GM21619 (cell line): ENCODE results near the gene EPHB1.

Experiments
- ATAC-seq: cut with Tn5 transposase; IDR thresholded peaks from one replicate; pipeline ENCODE4 v1.9.1; 2021; ENCODE audit not compliant: unreplicated experiment

The EPHB1 gene

GRCh38 chr3:134794950-134795745 is at the start of gene EPHB1:
Gene EPHB1, plus strand, starts transcription at chr3:134795260.
- ATAC-seq: peak; percentile 81

DNA sequence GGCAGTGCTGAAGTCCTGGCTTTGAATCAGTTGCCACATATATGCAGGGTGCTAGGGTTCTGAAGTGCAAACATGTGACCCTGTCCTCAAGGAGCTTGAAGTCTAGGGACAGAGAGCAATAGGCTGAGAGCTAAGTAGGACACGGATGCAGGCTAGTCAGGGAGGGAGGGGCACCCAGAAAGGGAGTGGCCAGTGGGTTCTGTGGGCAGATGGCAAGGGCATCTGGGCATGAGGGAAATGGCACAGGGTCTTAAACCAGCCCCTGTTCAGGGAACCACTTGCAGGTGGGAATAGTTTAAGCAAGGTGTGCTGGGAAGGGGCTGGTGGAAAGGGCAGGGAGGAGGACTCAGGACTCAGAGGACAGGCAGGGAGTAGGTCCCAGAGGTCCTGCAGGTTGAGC is 46.4 kb upstream of the EPHB1 start:
- no peak for ATAC-seq

- ATAC-seq: no peak
Measured at GRCh38 chr3:134749174-134749573, 45.9 kb upstream of the EPHB1 start.

DNA sequence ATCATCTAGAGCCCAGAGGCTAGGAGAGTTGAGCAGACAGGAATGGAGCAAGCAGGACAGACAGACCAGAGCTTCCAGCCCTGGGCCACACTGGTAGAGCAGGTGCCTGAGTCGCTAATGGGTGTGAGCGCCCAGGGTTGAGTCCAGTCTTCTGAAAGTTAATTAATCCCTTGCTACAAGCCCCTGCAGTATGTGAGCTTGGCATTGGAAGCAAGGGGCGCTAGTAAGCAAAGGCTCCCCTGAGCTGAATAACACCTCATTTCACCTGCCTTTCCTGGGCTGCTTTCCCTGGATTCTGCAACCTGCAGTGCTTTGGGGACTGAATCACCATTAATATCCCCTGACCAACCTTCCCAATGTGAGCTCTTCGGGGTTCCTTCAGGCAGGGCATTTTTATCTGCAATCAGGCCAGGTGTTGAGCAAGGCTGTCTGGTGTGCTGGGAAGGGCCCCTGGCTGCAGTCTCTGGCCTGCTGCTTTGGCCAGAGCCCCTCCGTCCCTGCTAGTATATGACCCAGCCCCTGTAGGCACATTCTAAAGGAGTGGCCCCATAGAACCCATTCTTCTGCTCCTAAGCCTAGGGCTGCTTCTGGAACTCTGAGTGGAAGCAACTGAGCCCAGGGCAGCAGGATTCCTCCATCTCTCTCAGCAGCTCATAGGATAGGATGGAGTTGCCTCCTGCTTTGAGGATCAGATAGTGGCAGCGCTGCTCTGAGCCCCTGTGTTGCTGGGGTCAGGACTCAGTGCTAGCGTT is 45.1 kb upstream of the EPHB1 start:
- no peak for ATAC-seq

DNA sequence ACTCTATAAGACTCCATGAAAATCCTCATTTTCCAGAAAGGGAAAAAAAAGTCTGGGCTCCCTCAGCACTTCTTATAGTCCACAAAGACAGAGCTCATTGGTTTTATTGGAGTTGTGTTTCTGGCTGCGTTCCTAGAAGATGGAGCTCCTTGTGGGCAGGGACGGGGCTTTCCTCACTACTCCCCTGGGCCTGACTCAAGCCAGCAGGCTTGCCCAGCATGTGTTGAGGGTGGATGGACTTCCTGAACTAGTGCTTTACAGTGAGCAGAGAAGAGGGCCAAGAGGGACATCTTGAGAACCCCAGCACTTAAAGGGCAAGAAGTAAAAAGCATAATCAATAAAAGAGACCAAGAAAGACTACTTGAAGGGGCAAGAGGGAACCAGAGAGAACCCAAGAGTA is 43.2 kb upstream of the EPHB1 start:
- no peak for ATAC-seq

DNA sequence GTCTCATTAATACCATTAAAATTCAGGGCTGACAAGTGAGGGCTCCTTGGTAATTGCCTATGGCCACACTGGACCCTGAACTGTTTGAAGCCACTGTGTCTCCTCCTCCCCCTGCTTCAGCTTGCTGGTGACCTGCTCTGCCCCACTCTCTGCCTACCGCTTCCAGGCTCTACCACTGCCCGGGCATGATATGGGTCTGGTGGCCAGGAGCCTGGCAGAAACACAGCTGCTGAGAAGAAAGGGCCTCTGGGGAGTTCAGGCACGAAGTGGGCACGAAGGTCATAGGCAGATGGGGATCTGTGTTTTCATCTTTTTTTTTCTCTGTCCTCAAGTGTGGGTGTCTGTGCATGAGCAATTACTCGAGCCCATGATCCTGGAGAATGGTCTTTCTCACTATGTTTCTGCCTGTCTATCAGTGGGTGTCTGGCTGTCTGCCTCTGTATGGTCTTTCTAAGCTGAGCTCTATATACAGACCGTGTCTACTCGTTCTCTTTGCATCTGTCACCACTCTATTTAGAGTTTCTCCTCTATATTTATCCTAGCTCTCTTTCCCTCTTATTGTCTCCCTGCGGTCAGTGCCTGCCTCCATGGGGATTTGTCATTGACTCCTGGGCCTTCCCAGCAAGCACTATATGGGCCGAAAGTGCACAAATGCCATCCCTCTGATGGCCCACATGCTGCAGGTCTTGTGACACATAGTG is 42.1 kb upstream of the EPHB1 start:
- no peak for ATAC-seq

GRCh38 chr3:134753999-134754742 is 40.9 kb upstream of the EPHB1 start:
- ATAC-seq: no peak

DNA sequence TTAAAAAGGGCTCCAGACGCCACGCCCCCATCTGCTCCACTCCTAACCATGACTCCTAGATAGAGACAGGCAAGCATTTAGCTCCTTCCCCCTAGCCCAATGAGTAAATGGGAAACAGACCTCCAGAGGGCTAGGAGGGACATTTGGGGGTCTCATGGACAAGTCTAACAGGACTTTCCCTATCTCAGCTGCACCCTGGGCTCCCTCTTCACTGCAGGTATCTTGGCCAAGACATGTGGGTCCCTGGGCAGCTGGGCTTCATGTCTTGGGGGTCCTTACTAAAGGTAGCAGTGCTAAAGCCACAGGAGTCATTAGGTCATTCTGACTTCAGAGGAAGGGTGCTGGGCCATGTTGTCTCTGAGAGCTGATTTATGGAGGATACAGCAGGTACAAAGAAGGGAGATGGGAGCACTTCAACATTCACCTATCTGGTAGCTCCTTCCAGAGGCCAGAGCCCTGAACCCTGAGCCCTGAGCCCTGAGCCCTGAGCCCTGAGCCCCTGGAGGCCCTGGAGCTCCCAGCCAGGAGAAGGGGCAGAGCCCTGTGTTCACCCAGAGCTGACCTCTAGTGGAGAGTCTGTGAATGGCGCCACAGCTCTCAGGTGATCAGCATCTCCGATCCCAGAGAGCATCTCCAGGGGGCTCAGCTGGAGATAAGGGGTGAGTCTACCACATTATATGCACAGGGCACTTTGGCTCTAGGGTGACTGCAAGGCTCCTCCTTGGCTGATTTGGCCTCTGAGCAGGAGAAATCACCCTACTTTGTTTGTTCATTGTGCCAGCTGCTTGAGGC is 40.1 kb upstream of the EPHB1 start:
- peak; percentile 85 for ATAC-seq

- ATAC-seq: no peak
Measured at GRCh38 chr3:134755821-134756220, 39.2 kb upstream of the EPHB1 start.

DNA sequence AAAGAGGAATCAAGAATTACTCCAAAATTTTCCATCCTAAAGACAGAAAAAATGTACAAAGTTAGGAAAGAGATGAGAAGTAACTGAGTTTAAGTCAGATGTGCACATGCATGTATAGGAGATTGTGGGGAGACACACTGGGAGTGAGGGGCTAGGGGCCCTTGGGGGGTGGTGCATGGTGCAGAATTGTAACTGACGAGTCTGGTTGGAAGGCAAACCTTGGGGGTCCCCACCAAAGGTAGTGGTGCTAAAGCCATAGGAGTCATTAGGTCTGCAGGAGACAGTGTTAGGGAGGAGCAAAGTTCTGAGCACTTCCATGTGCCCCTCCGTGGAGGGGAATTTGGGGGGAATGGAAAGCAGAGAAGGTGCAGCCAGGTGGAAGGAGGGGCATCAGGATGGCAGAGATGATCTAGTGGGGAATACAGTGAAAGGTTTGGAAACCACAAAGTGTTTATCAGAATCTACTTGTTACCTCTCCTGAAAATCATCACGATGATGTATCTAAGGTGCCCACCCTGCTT is 37.5 kb upstream of the EPHB1 start:
- ATAC-seq: no peak

GRCh38 chr3:134761213-134761612 is 33.8 kb upstream of the EPHB1 start:
- no peak for ATAC-seq

GRCh38 chr3:134762016-134762415 is 33.0 kb upstream of the EPHB1 start:
- ATAC-seq: no peak

GRCh38 chr3:134765468-134765867 is 29.6 kb upstream of the EPHB1 start:
- no peak for ATAC-seq

DNA sequence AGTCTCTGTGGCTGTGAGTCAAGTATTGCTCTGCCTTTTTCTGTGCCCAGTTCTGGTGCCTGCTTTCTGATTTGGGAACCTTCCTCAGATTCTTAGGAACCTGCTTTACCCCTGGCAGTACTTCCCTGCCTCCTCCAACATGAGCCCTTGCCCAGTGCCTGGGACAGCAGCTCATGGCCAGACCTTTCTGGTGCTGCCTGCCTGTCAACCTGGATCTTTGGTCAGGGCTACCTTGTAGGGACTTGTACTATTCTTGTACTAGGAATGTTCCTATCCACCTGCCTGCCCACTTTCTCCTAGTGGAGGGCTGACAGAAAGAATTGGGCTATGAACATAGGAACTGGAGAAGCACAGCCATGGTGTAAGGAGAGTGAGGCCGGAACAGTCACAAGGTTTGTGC is 28.8 kb upstream of the EPHB1 start:
- no peak for ATAC-seq

- no peak for ATAC-seq
Measured at GRCh38 chr3:134768116-134768515, 26.9 kb upstream of the EPHB1 start.

DNA sequence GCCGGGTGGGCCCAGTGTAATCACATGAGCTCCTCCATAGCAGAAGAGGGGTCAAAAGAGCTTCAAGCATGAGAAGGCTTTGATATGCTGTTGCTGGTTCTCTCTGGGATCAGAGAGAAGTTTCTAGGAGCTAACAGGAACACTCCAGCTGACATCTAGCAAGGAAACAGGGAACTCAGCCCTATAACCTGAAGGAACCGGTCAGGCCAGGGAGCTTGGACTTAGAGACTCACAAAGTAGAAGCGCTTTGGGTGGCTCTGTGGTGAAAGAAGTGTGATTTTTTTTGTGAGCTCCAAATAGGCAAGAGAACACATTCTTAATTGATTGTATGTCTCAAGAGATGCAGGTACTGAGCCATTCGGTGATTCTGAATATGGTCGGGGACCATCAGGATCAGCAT is 26.2 kb upstream of the EPHB1 start:
- ATAC-seq: no peak

- no peak for ATAC-seq
Measured at GRCh38 chr3:134769287-134769868, 25.7 kb upstream of the EPHB1 start.

- ATAC-seq: no peak
Measured at GRCh38 chr3:134772011-134772410, 23.0 kb upstream of the EPHB1 start.

GRCh38 chr3:134772591-134772990 is 22.5 kb upstream of the EPHB1 start:
- no peak for ATAC-seq

DNA sequence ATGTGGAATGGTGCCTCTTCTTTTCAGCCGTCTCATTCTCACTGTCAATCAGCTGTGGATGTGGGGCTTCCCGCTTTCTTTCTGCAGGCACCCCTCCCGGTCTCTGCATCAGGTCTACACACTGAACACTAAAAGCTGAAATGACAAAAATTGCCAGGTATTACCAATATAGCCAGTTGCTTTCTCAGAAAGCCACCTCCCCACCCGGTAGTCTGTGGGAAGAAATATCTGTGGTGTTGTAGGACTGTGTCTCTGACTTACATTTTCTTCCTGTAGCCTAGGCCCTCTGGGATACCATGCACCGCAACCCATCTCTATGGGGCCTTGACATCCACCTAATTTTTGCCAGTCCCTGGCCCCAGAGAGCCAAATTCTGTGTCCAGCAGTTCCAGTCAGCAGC is 19.2 kb upstream of the EPHB1 start:
- ATAC-seq: no peak
